Epidermal melanocyte (primary cell): ENCODE data around the gene HMCN1.

ENCODE experiments used
- DNase-seq: peaks from one replicate; pipeline ENCODE4 v3.0.0; 2011; ENCODE audit warnings: low spot score; ENCODE audit not compliant: insufficient read length

HMCN1 gene

GRCh38 chr1:185896863-185897262, 162.7 kb downstream of the HMCN1 start:
- no peak for DNase-seq

- DNase-seq: no peak
These were observed 172.0 kb downstream of the HMCN1 start for GRCh38 chr1:185906186-185906585.

GRCh38 chr1:185907246-185907645, 173.1 kb downstream of the HMCN1 start:
- DNase-seq: no peak

- no peak for DNase-seq
These were observed 177.8 kb downstream of the HMCN1 start for GRCh38 chr1:185911978-185912377.

GRCh38 chr1:185912504-185912903, 178.3 kb downstream of the HMCN1 start:
- DNase-seq: no peak

GRCh38 chr1:185914089-185914488, 179.9 kb downstream of the HMCN1 start:
- DNase-seq: no peak

- no peak for DNase-seq
These were observed 182.7 kb downstream of the HMCN1 start for GRCh38 chr1:185916861-185917260.

GRCh38 chr1:185917646-185918045, 183.5 kb downstream of the HMCN1 start:
- DNase-seq: no peak

- DNase-seq: no peak
These were observed 186.4 kb downstream of the HMCN1 start for GRCh38 chr1:185920602-185921001.

- no peak for DNase-seq
These were observed 187.4 kb downstream of the HMCN1 start for GRCh38 chr1:185921636-185922035.

- DNase-seq: no peak
These were observed 192.4 kb downstream of the HMCN1 start for GRCh38 chr1:185926588-185926987.

GRCh38 chr1:185929776-185930175, 195.6 kb downstream of the HMCN1 start:
- DNase-seq: no peak

- no peak for DNase-seq
These were observed 197.2 kb downstream of the HMCN1 start for GRCh38 chr1:185931438-185931837.

GRCh38 chr1:185933580-185933979, 199.4 kb downstream of the HMCN1 start:
- DNase-seq: no peak

GRCh38 chr1:185934476-185935189, 200.4 kb downstream of the HMCN1 start:
- no peak for DNase-seq

- DNase-seq: no peak
These were observed 201.2 kb downstream of the HMCN1 start for GRCh38 chr1:185935360-185935759.

GRCh38 chr1:185936641-185937040, 202.4 kb downstream of the HMCN1 start:
- DNase-seq: no peak

GRCh38 chr1:185938396-185938795, 204.2 kb downstream of the HMCN1 start:
- DNase-seq: no peak

- DNase-seq: peak; percentile 52
These were observed 205.0 kb downstream of the HMCN1 start for GRCh38 chr1:185939142-185939541.

GRCh38 chr1:185942961-185943360, 208.8 kb downstream of the HMCN1 start:
- no peak for DNase-seq

- DNase-seq: no peak
These were observed 222.7 kb downstream of the HMCN1 start for GRCh38 chr1:185956881-185957280.

- no peak for DNase-seq
These were observed 223.5 kb downstream of the HMCN1 start for GRCh38 chr1:185957441-185958363.
